Fibroblast of lung (primary cell): ENCODE results near the gene HLA-B.

Source experiments
- CTCF ChIP-seq, 2 donors: IDR thresholded peaks in 1 of 2; conservative IDR thresholded peaks in 1 of 2; 1 replicate in 1 of 2; 2 replicates in 1 of 2; pipeline ENCODE4 v1.5.1; 2011 to 2012; ENCODE audit warnings: low read length in 2 of 2, control low read depth in 1 of 2, inconsistent platforms in 1 of 2, low read depth in 1 of 2, mild to moderate bottlenecking in 1 of 2
- EZH2 ChIP-seq: IDR thresholded peaks from 2 replicates; pipeline ENCODE4 v1.5.1; 2012; ENCODE audit warnings: low read length, control low read depth, mild to moderate bottlenecking; ENCODE audit errors: missing control alignments

DNA sequence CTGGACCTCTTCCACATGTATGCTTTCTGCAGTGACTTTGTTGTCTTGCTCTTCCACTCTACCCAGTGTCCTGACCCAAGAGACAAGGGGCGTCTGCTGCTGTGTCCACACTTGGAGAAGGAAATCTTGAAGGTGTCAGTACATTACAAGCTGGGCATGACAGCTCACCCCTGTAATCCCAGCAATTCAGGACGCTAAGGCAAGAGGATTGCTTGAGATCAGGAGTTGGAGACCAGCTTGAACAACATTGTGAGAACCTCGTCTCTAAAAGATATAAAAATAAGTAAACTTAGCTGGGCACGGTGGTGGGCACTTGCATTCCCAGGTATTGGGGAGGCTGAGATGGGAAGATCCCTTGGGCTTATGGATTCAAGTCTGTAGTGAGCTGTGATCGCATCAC, 5.8 kb upstream of the HLA-B start:
- no peak for TF ChIP-seq CTCF (conservative IDR thresholded peaks at IDR 0.05 in 1 of 2, IDR thresholded peaks at IDR 0.05 in 1 of 2; ENCODE audit: low read depth in 1 of 2, low read length in 2 of 2)
- TF ChIP-seq EZH2 = no peak
